Heart left ventricle (tissue), 13 donors: ENCODE results near the gene C2orf49.

Experiments
- POLR2A ChIP-seq, 2 donors: fragments of 450-650 bp; IDR thresholded peaks; one replicate each; pipeline ENCODE4 v1.6.1; 2017; ENCODE audit warnings: antibody characterized with exemption in 2 of 2, mild to moderate bottlenecking in 2 of 2, moderate library complexity in 2 of 2
- TF ChIP-seq, protein P1 (sequence below), 12 donors: fragments of 200-600 bp; sonication (generic) in 4 of 12; IDR thresholded peaks; one replicate each; pipeline versions ENCODE4 v1.5.0 to v1.8.0; 2018 to 2022; ENCODE audit warnings: antibody characterized with exemption in 12 of 12, mild to moderate bottlenecking in 5 of 12
- donor health status: ischemic (EF 13 %, LVEDD 7.1; RV severe dilation, severe dysfunction).
- donor health status: DM: no; HTN: yes; CAD: no.
- donor health status: DM: no; HTN: no; CAD: no.
- donor health status: ischemic (EF 25% LVEDD 6.9; RV normal size, moderate dysfunction).
- donor health status: ischemic (EF 25% LVEDD 5.7; RV mildly dilated, moderate dysfunction).
- donor health status: ischemic (EF 35%, LVEDD 5.7; RV mildly dilated, moderate dysfunction).
- donor health status: nonischemic (EF 11% LVEDD 7.7; RV severe dilation, severe dysfunction).
- donor health status: DM: yes; HTN: yes; CAD: no.
- donor health status: PGD.
- donor health status: ischemic (EF 29% LVEDD 5.4; RV normal size, mild dysfunction).
- donor health status: nonischemic (EF 23%, LVEDD 6.1; RV moderate dilation, normal function).

GRCh38 chr2:105309147-105309545 lies 28.2 kb upstream of the C2orf49 start:
- TF ChIP-seq, protein P1, sequence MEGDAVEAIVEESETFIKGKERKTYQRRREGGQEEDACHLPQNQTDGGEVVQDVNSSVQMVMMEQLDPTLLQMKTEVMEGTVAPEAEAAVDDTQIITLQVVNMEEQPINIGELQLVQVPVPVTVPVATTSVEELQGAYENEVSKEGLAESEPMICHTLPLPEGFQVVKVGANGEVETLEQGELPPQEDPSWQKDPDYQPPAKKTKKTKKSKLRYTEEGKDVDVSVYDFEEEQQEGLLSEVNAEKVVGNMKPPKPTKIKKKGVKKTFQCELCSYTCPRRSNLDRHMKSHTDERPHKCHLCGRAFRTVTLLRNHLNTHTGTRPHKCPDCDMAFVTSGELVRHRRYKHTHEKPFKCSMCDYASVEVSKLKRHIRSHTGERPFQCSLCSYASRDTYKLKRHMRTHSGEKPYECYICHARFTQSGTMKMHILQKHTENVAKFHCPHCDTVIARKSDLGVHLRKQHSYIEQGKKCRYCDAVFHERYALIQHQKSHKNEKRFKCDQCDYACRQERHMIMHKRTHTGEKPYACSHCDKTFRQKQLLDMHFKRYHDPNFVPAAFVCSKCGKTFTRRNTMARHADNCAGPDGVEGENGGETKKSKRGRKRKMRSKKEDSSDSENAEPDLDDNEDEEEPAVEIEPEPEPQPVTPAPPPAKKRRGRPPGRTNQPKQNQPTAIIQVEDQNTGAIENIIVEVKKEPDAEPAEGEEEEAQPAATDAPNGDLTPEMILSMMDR (IDR thresholded peaks at IDR 0.05) = no peak
- no peak for TF ChIP-seq POLR2A (IDR thresholded peaks at IDR 0.05)
